Mesenteric fat pad (tissue), 1 donor: ENCODE measurements around the gene PER2. TPM values are rescaled to one million over a fixed set of nuclear protein-coding genes. Genes with fewer than 3 reads are reported as not detected.

Source experiments
- DNase-seq: peaks from one replicate; pipeline ENCODE4 v3.0.0-alpha.2; 2020; ENCODE audit warnings: low spot score
- total RNA-seq: library from RNA; stranded (reverse); fragmentation: NEBNext Ultra II Directional; extraction: Animal tissue kit (Norgen Biotek cat#: 25700); gene quantifications from one replicate; pipeline ENCODE4 v1.2.1, GENCODE V29; 2021
- donor health status: DM: yes; HTN: yes; CAD: no.

PER2 gene
- total RNA-seq, 1 donor from 2014 or later = 9.9 TPM

DNA sequence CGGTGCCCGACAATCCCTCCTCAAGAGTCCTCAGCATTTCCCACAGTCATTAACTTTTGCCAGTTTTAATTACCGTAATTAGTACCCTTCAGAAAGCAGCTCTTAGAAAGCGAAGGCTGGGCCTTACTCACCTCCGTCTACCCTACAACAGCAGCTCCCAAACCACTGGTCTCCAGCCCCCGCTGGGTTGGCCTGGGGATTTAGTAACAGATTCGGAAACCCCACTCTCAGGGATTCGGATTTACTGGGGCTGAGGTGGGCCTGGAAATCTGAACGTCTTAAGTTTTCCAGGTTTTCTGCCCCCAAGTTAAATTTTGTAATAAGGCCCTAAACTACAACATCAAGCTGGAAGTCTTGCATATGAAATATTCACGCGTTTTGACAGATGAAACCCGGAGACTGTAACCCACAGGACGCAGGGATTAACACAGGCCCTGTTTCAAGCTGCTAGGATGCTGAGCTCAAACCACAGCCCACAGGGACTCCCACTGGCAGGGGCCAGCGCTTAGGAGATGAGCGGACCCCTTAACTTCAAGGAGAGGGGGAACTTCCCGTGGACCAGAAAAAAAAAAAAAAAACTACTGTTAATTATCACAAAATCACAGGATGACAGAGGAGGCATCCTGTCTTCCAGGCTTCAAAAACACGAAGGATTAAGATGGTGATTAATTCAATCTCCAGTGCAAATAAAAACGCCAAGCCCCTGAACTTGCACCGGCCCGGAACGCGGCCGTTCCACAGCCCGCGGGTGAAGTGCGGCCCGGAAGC is 85.9 kb downstream of the PER2 start:
- DNase-seq = no peak

Other genes starting within 250 kb of the PER2 start
- gene SCLY, start 227.6 kb downstream of the PER2 start, total RNA-seq = 13.6 TPM
- gene ESPNL, start 188.3 kb downstream of the PER2 start, total RNA-seq = 0.48 TPM
- 4.4 TPM for gene KLHL30, start 149.9 kb downstream of the PER2 start, total RNA-seq
- gene ERFE, start 129.6 kb downstream of the PER2 start, total RNA-seq = 1.5 TPM
- gene ILKAP, start 84.9 kb downstream of the PER2 start, total RNA-seq = 36.4 TPM
- 4.3 TPM for gene HES6, start 48.6 kb downstream of the PER2 start, total RNA-seq
- gene TRAF3IP1, start 31.9 kb upstream of the PER2 start, total RNA-seq = 24.5 TPM
- gene ASB1, start 138.3 kb upstream of the PER2 start, total RNA-seq = 31.0 TPM